22Rv1 (cell line): ENCODE results near the gene KANK4.

Experiments
- ZFX ChIP-seq: fragments of 450-650 bp; IDR thresholded peaks from 2 replicates; pipeline ENCODE4 v1.6.1; 2017; ENCODE audit warnings: antibody characterized with exemption, borderline replicate concordance
- TF ChIP-seq, protein P1 (sequence below): fragments of 450-650 bp; IDR thresholded peaks from 2 replicates; pipeline ENCODE4 v1.5.1; 2017; ENCODE audit warnings: mild to moderate bottlenecking

DNA sequence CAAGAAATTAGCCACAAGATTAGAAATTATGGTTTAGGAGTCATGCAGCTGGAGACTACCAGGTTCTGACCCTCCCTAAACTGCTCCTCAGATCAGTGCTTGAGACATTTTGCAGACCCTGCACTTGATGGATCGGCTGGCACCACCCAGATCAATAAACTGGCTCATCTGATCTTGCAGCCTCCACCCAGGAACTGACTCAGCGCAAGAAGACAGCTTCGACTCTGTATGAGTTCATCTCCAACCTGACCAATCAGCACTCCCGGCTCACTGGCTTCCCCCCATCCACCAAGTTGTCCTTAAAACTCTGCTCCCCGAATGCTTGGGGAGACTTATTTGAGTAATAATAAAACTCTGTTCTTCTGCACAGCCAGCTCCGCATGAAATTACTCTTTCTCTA lies 84.5 kb downstream of the KANK4 start:
- TF ChIP-seq, protein P1, sequence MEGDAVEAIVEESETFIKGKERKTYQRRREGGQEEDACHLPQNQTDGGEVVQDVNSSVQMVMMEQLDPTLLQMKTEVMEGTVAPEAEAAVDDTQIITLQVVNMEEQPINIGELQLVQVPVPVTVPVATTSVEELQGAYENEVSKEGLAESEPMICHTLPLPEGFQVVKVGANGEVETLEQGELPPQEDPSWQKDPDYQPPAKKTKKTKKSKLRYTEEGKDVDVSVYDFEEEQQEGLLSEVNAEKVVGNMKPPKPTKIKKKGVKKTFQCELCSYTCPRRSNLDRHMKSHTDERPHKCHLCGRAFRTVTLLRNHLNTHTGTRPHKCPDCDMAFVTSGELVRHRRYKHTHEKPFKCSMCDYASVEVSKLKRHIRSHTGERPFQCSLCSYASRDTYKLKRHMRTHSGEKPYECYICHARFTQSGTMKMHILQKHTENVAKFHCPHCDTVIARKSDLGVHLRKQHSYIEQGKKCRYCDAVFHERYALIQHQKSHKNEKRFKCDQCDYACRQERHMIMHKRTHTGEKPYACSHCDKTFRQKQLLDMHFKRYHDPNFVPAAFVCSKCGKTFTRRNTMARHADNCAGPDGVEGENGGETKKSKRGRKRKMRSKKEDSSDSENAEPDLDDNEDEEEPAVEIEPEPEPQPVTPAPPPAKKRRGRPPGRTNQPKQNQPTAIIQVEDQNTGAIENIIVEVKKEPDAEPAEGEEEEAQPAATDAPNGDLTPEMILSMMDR: no peak
- no peak for TF ChIP-seq ZFX
